ENCODE measurements around the gene MOB3B.

The MOB3B gene

DNA sequence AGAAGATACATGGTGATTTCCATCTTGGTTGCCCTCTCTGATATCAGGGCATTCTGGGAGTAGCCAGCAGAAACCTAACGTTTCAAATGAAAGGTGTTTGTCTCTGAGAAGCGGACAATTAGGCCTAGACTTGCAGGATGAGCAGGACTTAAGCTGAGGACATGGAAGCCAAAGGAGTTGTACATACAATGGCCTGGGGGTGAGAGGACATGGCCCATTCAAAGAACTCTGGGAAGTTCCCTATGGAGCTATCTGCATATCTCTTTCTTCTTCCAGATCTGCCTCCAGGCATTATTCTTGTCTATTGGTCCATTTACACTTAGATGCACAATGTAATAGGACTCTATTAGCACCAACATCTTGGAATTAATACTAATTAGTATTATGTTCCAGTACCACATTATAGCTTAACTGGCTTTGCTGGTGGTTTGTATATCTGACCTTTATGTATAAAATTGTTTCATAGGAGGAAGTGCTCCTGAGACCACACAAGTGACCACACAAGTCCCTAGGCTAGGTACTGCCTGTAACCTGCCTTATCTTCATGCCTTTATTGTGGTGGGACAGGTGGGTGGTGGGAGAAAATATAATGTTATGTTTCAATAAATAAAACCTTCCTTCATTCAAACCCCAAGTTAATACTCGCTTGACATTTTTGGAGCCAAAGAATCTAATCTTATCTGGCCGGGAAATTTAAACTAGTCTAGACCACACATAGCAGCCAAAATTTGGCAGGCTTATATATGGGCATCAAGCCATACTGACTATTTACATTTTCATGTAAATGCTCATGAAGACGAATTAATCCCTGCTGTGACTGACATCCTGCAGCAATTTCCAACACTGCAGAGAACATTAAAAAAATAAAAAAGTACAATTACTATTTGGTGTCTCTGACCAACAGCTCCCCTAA, 180.6 kb downstream of the MOB3B start:
- ChIA-PET POLR2A (no interaction called here), CTCF (no interaction called here)
- DNase-seq (ENCODE audit: low read depth, low spot score): no peak
- no peak for TF ChIP-seq CTCF (IDR thresholded peaks at IDR 0.05; ENCODE audit: insufficient read depth, low read length, missing control alignments)
- H3K4me3 ChIP-seq (ENCODE audit: low read depth, low read length): no peak overlapping the region

DNA sequence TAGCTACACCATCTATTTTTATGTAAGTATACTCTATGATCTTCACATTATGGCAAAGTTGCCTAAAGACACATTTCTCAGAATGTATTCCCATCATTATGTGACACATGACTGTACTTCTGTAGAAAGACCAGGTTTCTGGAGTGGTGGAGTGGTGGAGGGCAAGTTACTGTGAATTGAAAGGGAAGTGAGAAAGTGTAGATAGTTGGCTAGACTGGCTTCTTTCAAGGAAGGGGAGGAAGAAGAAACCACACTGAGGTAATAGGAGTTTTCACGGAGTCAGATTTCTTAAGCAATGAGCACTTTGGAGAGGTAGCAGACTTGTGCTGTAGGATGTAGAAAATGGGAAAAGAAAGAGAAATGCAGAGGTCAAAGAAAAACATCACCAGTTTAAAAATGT, 181.7 kb downstream of the MOB3B start:
- DNase-seq (ENCODE audit: low read depth, low spot score): no peak
- ChIA-PET POLR2A (no interaction called here), CTCF (no interaction called here)
- H3K4me3 ChIP-seq (ENCODE audit: low read depth, low read length): no peak overlapping the region
- no peak for TF ChIP-seq CTCF (IDR thresholded peaks at IDR 0.05; ENCODE audit: insufficient read depth, low read length, missing control alignments)

GRCh38 chr9:27344776-27345175, 184.8 kb downstream of the MOB3B start:
- H3K4me3 ChIP-seq (ENCODE audit: low read depth, low read length): no peak overlapping the region
- no peak for DNase-seq (ENCODE audit: low read depth, low spot score)
- ChIA-PET CTCF (interaction anchor here (2.1 kb wide), 1 partner anchor 11 kb away, joined by 7 read pairs; no protein-coding TSS in a partner anchor), POLR2A (no interaction called here)
- no peak for TF ChIP-seq CTCF (IDR thresholded peaks at IDR 0.05; ENCODE audit: insufficient read depth, low read length, missing control alignments)

DNA sequence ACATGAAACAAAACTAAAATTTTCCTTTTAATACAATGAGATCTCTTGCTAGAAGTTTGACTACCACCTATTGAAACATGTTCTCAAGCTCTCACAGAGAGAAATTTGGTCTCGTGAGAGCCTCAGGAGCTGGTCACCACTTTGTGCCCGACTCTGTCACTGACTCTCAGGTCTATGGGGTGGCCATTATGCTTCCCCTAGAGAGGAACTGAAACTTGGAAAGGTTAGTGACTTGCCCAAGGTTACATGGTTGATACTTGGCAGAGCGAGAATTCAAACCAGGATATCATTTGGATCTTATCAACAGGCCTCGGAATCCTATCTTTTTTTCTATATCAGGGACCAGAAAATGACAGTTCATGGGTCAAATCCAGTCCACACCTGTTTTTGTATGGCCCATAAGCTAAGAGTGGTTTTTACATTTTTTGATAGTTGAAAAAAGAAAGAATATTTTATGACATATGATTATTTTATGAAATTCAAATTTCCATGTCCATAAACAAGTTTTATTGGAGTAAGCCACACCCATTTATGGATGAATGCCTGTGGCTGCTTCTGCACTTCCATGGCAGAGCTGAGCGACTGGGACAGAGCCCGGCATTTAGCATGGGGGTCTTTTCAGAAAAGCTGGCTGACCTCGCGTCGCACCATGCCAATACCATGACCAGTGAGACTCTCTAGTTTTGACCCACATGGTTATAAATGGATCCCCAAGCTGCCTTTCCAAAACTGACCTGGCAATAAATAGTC, 187.9 kb downstream of the MOB3B start:
- CTCF ChIA-PET: interaction anchor here (1.5 kb wide), 1 partner anchor 8 kb away, joined by 6 read pairs; no protein-coding TSS in a partner anchor

GRCh38 chr9:27340961-27341511, 188.6 kb downstream of the MOB3B start:
- ChIA-PET CTCF (no interaction called here), POLR2A (no interaction called here)
- no peak for DNase-seq (ENCODE audit: low read depth, low spot score)
- TF ChIP-seq CTCF (IDR thresholded peaks at IDR 0.05; ENCODE audit: insufficient read depth, low read length, missing control alignments): no peak
- no peak overlapping the region for H3K4me3 ChIP-seq (ENCODE audit: low read depth, low read length)

More for the DNA sequence above, 187.9 kb downstream of the MOB3B start:
- H3K4me3 ChIP-seq (ENCODE audit: low read depth, low read length): no peak overlapping the region
- DNase-seq (ENCODE audit: low read depth, low spot score): no peak
- POLR2A ChIA-PET: no interaction called here
- TF ChIP-seq CTCF (IDR thresholded peaks at IDR 0.05; ENCODE audit: insufficient read depth, low read length, missing control alignments): no peak

- DNase-seq (ENCODE audit: low read depth, low spot score): no peak
- CTCF ChIA-PET: no interaction called here
- POLR2A ChIA-PET: no interaction called here
- no peak overlapping the region for H3K4me3 ChIP-seq (ENCODE audit: low read depth, low read length)
- no peak for TF ChIP-seq CTCF (IDR thresholded peaks at IDR 0.05; ENCODE audit: insufficient read depth, low read length, missing control alignments)
These were observed 189.3 kb downstream of the MOB3B start for GRCh38 chr9:27340285-27340674.

Data from AG04449 (cell line).